VCaP (cell line): ENCODE measurements around the gene EIF4EBP3.
A peak's percentile ranks its signal among the peaks of the same experiment; 100 is the strongest.

ENCODE experiments used
- H3K27ac ChIP-seq: fragments of 450-650 bp; 2 replicates; pipeline ENCODE4 v1.5.1; 2017
- TF ChIP-seq, protein P1 (sequence below): fragments of 450-650 bp; conservative IDR thresholded peaks from 2 replicates; pipeline ENCODE4 v1.5.1; 2017; ENCODE audit warnings: mild to moderate bottlenecking, moderate library complexity

EIF4EBP3 gene

DNA sequence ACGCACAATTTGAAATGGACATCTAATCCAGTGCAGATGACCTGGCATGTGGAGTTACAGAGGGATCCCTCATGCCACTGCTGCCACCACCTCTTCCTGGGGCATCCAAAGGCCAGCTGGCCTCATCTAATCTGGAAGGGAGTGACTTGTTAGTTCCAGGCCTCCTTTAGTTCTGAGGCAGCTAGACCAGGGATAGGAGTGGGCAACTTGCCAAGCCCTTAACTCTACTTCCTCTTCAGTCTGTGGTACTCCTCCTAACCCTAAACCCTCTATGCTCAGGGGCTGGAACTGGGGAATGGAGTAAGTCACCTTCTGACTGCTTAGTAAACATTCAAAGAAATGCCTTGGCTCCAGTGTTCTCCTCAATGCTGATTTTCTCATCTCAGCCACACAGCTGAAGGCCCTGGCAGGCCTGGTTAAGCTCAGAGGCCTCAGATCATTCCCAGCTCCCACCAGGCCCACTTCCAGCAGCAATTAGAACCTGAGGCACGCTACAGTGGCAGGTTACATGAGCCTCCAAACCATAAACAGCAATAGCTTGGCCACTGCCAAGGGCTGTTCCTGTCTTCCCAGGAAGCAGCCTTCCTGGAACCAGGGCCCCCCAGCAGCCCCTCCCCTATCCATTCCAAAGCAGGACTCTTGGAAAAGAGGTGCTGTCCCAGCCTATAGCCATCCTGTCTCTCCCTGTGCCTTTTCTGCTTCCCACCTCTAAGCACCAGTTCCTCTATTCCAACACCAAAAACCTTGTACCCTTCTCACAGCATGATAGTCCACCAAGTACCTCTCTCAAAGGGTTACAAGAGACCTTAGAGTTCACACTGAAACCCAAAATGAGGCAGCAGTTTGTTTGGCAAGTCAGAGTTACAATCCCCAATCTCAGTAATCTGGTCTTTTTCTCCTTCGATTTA, 2.0 kb downstream of the EIF4EBP3 start:
- TF ChIP-seq, protein P1, sequence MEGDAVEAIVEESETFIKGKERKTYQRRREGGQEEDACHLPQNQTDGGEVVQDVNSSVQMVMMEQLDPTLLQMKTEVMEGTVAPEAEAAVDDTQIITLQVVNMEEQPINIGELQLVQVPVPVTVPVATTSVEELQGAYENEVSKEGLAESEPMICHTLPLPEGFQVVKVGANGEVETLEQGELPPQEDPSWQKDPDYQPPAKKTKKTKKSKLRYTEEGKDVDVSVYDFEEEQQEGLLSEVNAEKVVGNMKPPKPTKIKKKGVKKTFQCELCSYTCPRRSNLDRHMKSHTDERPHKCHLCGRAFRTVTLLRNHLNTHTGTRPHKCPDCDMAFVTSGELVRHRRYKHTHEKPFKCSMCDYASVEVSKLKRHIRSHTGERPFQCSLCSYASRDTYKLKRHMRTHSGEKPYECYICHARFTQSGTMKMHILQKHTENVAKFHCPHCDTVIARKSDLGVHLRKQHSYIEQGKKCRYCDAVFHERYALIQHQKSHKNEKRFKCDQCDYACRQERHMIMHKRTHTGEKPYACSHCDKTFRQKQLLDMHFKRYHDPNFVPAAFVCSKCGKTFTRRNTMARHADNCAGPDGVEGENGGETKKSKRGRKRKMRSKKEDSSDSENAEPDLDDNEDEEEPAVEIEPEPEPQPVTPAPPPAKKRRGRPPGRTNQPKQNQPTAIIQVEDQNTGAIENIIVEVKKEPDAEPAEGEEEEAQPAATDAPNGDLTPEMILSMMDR = no peak
- peak overlapping the region; percentile 84; the same call in 1 of the 2 replicates for H3K27ac ChIP-seq

DNA sequence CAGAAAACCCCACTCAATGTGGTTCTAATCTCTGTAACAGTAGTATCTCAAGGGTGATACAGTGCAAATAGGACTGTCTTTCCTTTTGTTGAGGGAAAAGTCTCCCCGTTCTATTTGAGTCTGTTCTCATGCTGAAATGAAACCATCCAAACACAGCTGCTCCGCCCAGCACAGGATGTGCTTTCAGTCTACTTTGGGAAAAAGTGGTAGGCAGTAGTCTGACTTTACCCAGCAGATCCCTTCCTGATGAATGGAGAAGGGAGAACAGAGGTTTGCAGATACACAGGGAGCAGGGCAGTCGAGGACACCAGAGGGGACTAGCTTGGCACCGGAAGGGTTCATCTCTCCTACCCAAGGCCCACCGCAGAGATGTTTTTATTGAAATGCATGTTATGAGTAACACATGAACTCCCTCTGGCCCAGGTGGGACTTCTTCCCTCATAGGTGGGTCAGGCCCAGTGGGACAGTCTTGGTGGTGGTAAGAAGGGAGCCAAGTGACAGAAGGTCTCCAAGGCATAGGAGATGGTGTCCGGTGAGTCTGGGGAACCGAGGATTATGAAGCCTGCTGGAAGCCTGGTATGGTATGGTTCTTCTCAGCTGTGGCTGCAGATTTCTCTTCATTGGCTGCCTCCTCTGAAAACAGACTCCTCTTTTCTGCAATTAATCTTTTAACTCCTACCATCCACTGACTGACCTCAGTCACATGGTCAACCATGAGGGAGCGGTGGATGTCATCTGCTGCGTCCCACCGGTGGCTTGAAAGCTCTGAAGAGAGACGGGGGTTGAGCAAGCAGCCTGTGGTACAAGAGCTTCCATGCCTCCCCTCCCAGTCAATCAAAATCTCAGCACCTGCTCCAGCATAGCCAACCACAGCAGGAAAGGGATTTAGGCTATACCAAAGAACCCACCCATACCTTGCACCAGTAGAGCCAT, 3.0 kb downstream of the EIF4EBP3 start:
- no peak overlapping the region; the same call in 1 of the 2 replicates for H3K27ac ChIP-seq
- TF ChIP-seq, protein P1 = no peak

DNA sequence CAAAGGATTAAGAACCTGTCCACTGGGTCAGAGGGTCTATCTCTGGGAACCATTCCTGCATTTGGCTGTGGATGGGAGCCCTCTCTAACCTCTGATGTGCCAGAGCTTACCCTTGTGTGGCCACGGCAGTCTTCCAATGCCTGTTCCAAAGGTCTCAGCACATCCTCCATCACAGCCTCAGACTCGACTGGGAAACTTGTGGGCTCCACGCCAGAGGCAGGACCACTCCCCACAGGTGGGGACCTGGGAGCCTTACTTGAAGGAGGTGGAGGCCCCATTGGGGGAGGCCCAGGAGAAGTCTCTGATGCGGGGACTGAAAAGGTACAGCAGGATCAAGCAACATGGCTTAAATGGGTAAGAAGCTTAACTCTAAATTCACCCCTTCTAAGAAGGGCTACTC, 4.4 kb downstream of the EIF4EBP3 start:
- H3K27ac ChIP-seq = no peak overlapping the region
- TF ChIP-seq, protein P1 = no peak

DNA sequence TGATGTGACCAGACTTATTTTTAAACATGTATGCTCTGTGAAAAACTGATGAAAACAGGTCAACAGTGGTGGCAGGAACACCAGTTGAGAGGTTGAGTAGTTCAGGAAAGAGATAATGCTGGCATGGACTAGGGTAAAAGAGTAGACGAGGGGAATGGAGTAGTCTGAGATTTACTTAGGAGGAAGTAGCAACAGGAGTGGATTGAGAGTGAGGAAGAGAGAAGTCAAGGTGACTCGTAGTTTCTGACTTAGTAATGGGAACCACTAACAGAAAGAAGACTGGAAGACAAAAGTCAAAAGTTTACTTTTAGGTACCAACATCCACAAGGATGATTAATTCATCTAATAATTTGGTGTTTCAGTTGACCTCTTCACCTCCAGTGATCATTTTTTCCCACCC, 6.2 kb downstream of the EIF4EBP3 start:
- no peak overlapping the region for H3K27ac ChIP-seq
- TF ChIP-seq, protein P1 = no peak

DNA sequence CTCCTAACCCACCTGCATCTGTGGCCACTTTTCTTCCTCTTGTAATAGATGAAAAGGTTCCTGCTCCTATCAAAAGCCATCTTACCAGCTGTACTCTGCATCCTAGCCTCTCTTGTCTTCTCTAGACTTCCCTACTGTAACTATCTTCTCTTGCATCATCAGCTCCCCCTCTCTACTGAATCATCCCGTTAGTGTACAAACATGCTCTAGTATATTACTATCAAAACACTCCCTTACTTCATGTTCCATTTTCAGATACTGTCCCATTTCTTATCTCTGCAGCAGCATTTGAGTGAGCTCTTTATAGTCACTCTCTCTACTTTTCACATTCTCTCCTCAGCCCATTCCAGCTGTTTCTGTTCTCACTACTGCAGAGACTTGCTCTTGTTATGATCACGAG, 7.0 kb downstream of the EIF4EBP3 start:
- no peak overlapping the region for H3K27ac ChIP-seq
- TF ChIP-seq, protein P1 = no peak

DNA sequence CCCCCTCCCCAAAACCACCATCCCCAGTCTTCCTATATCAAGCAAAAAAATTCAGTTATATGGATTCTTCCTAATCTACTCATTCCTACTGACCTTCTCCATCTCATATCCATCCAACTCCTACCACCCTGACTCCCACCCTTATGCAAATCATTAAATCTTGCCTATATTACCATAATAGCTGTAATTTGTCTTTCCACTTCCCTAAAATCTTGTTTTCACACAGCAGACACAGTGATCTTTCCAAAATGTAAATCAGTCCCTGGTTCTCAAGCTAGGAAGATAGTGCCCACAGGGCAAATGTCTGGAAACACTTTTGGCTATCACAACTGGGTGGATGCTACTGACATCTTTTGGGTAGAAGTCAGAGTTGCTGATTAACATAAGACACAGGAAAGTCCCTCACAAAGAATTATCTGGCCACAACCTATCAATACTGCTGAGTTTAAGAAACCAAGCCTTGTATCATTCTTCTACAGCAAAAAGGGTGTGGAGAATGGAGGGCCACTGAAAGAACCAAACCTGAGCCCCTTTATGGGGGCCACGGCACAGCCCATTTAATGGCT, 8.4 kb downstream of the EIF4EBP3 start:
- H3K27ac ChIP-seq = peak overlapping the region; percentile 82
- TF ChIP-seq, protein P1 = no peak

DNA sequence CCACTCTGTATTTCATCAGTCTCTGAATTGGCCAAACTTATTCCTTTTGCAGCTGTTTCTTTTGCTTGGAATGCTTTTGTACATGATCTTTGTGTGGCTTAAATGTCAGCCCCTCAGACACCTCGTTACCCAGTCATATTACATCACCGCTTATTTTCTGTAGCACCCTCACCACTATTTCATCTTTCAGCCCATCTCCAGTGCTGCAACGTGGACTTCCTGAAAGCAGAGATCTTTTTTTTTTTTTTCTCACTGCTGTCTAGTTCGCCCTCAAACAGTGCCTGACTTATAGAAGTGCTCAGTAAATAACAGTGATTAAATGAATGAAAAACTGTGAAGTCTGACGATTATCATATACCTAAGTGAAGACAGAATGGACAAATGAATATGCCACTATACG, 9.0 kb downstream of the EIF4EBP3 start:
- H3K27ac ChIP-seq = peak overlapping the region; percentile 82
- TF ChIP-seq, protein P1 = no peak
